Mesendoderm (in vitro differentiated cells): ENCODE data around the gene UNC93B1.

Experiments
- DNase-seq: peaks from one replicate; pipeline ENCODE4 v3.0.0; 2013
- H2AK5ac ChIP-seq: 2 replicates; pipeline ENCODE4 v1.6.1; 2013; ENCODE audit warnings: low read length, inconsistent platforms
- H2BK120ac ChIP-seq: 2 replicates; pipeline ENCODE4 v1.6.1; 2013; ENCODE audit warnings: low read depth, mild to moderate bottlenecking, low read length, moderate library complexity, mixed read lengths
- H2BK15ac ChIP-seq: replicated peaks from 2 replicates; pipeline ENCODE4 v1.6.1; 2013; ENCODE audit warnings: low read depth, mild to moderate bottlenecking, moderate library complexity
- H2BK5ac ChIP-seq: 2 replicates; pipeline ENCODE4 v1.6.1; 2013; ENCODE audit warnings: low read length, inconsistent platforms
- H3K18ac ChIP-seq: 2 replicates; pipeline ENCODE4 v1.6.1; 2013; ENCODE audit warnings: mild to moderate bottlenecking, low read length, mixed read lengths
- H3K23ac ChIP-seq: one replicate; pipeline ENCODE4 v1.6.1; 2013; ENCODE audit warnings: low read length
- H3K27ac ChIP-seq: 2 replicates; pipeline ENCODE4 v1.5.1; 2013; ENCODE audit warnings: low read depth, mild to moderate bottlenecking, inconsistent platforms, low read length, moderate library complexity
- H3K27me3 ChIP-seq: 2 replicates; pipeline ENCODE4 v1.6.1; 2013; ENCODE audit warnings: low read length, control low read depth, mild to moderate bottlenecking, inconsistent platforms; ENCODE audit not compliant: insufficient read depth, poor library complexity
- H3K36me3 ChIP-seq: 2 replicates; pipeline ENCODE4 v1.6.1; 2013; ENCODE audit warnings: low read length, inconsistent platforms; ENCODE audit not compliant: control insufficient read depth, insufficient read depth
- H3K4ac ChIP-seq: one replicate; pipeline ENCODE4 v1.6.1; 2013; ENCODE audit warnings: low read depth, mild to moderate bottlenecking, low read length, moderate library complexity
- H3K4me1 ChIP-seq: 2 replicates; pipeline ENCODE4 v1.6.1; 2013; ENCODE audit warnings: low read depth, low read length, inconsistent platforms; ENCODE audit not compliant: control insufficient read depth
- H3K4me2 ChIP-seq: 2 replicates; pipeline ENCODE4 v1.6.1; 2013; ENCODE audit warnings: low read length
- H3K4me3 ChIP-seq: 2 replicates; pipeline ENCODE4 v1.5.1; 2013; ENCODE audit warnings: mild to moderate bottlenecking, low read length
- H3K56ac ChIP-seq: one replicate; pipeline ENCODE4 v1.6.1; 2013; ENCODE audit warnings: low read length
- H3K79me1 ChIP-seq: 2 replicates; pipeline ENCODE4 v1.6.1; 2013; ENCODE audit warnings: low read length, inconsistent platforms
- H3K79me2 ChIP-seq: 2 replicates; pipeline ENCODE4 v1.6.1; 2013; ENCODE audit warnings: mild to moderate bottlenecking, low read length; ENCODE audit not compliant: control insufficient read depth, insufficient read depth
- H3K9ac ChIP-seq: 2 replicates; pipeline ENCODE4 v1.6.1; 2013; ENCODE audit warnings: low read length, inconsistent platforms
- H4K5ac ChIP-seq: one replicate; pipeline ENCODE4 v1.6.1; 2013; ENCODE audit warnings: low read length
- H4K8ac ChIP-seq: one replicate; pipeline ENCODE4 v1.6.1; 2013; ENCODE audit warnings: low read depth, mild to moderate bottlenecking, control low read depth, low read length, moderate library complexity
- WGBS: extraction: QIAGEN DNeasy Blood & Tissue Kit; methylation state at CpG from one replicate; pipeline ENCODE4 v1.1.7; 2013; ENCODE audit warnings: low lambda C conversion rate, missing lambda C conversion rate; ENCODE audit not compliant: insufficient coverage; ENCODE audit errors: extremely low coverage; 5-methylcytosine and 5-hydroxymethylcytosine counted together

The UNC93B1 gene

DNA sequence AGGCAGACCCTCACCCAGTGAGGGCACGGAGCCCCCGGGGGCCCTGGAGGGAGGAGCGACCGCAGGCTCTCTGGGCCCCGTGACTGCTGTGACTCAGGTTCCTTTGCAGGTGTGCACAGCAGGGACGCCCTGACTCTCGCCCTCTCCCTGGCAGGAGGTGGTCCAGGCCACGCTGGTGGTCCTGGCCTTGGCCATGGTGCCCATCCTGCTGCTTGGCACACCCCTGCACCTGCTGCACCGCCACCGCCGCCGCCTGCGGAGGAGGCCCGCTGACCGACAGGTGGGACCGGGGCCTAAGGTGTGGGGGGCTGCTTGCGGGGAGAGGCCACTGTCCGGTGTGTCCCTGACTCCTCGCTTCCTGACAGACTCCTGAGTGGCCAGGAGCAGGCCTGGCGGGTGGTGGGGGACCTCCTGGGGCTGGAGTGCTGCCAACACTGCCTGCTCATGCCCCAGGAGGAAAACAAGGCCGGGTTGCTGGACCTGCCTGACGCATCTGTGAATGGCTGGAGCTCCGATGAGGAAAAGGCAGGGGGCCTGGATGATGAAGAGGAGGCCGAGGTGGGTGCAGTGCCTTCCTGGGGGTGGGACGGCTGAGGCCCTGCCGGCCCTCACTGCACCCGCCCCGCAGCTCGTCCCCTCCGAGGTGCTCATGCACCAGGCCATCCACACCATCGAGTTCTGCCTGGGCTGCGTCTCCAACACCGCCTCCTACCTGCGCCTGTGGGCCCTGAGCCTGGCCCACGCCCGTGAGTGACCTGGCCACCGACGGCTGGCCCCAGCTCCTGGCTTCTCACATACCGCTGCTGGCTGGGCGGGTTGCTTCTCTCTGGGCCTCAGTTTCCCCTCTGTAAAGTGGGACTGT, 45.8 kb upstream of the UNC93B1 start:
- no peak overlapping the region for H2BK5ac ChIP-seq
- no peak overlapping the region for H3K23ac ChIP-seq
- no peak overlapping the region for H2AK5ac ChIP-seq
- H3K4me2 ChIP-seq, result no peak overlapping the region
- H3K27me3 ChIP-seq, result no peaks in the 10 kb centered on the region
- no peak overlapping the region for H2BK15ac ChIP-seq
- no peaks in the 10 kb centered on the region for H3K79me1 ChIP-seq
- no peak overlapping the region for H3K4me3 ChIP-seq
- no peaks in the 10 kb centered on the region for H3K4me1 ChIP-seq
- H3K27ac ChIP-seq, result no peak overlapping the region
- H3K4ac ChIP-seq, result no peak overlapping the region
- WGBS, result no CpG with 5 or more reads among the region's 40 CpGs
- no peak overlapping the region for H3K18ac ChIP-seq
- H4K8ac ChIP-seq, result no peak overlapping the region
- DNase-seq, result no peak
- H3K36me3 ChIP-seq, result peaks cover 3% of the 10 kb centered on the region
- no peak overlapping the region for H4K5ac ChIP-seq
- no peak overlapping the region for H3K9ac ChIP-seq
- no peaks in the 10 kb centered on the region for H3K79me2 ChIP-seq
- no peak overlapping the region for H3K56ac ChIP-seq
- H2BK120ac ChIP-seq, result no peak overlapping the region

DNA sequence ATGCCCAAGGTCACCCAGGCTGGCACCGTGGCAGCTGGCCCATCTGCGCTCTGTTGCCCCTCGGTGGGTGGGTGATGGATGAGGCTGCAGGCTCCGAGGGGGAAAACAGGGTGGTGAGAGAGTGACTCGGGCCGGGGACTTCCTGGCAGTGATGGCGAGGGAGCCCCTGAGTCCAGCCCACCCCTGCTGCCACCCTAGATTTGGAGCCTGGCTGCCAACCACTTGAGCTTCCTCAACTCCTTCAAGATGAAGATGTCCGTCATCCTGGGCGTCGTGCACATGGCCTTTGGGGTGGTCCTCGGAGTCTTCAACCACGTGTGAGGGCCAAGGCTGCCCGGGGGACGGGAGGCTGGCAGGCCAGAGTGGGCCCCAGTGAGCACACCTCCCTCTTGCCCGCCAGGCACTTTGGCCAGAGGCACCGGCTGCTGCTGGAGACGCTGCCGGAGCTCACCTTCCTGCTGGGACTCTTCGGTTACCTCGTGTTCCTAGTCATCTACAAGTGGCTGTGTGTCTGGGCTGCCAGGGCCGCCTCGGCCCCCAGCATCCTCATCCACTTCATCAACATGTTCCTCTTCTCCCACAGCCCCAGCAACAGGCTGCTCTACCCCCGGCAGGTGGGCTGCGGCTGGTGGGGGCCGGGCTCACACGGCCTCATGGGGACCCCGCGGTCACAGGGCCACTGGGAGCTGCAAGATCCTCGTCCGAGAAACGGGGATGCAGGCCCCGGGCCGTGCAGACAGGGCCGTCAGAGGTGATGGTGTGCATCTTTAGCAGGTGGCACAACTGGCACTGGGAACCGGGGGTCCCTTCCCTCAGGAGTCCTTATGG, 45.0 kb upstream of the UNC93B1 start:
- Histone ChIP-seq H3K27me3 (no peaks in the 10 kb centered on the region), H3K9ac (no peak overlapping the region), H3K23ac (no peak overlapping the region), H3K36me3 (peaks cover 3% of the 10 kb centered on the region), H3K4ac (no peak overlapping the region), H2AK5ac (no peak overlapping the region), H2BK5ac (no peak overlapping the region), H3K27ac (no peak overlapping the region), H3K79me1 (no peaks in the 10 kb centered on the region), H3K18ac (no peak overlapping the region), H2BK120ac (no peak overlapping the region), H4K5ac (no peak overlapping the region), H3K4me1 (no peaks in the 10 kb centered on the region), H3K4me2 (no peak overlapping the region), H4K8ac (no peak overlapping the region), H3K79me2 (no peaks in the 10 kb centered on the region), H3K56ac (no peak overlapping the region), H2BK15ac (no peak overlapping the region), H3K4me3 (no peak overlapping the region)
- no CpG with 5 or more reads among the region's 35 CpGs for WGBS
- no peak for DNase-seq

DNA sequence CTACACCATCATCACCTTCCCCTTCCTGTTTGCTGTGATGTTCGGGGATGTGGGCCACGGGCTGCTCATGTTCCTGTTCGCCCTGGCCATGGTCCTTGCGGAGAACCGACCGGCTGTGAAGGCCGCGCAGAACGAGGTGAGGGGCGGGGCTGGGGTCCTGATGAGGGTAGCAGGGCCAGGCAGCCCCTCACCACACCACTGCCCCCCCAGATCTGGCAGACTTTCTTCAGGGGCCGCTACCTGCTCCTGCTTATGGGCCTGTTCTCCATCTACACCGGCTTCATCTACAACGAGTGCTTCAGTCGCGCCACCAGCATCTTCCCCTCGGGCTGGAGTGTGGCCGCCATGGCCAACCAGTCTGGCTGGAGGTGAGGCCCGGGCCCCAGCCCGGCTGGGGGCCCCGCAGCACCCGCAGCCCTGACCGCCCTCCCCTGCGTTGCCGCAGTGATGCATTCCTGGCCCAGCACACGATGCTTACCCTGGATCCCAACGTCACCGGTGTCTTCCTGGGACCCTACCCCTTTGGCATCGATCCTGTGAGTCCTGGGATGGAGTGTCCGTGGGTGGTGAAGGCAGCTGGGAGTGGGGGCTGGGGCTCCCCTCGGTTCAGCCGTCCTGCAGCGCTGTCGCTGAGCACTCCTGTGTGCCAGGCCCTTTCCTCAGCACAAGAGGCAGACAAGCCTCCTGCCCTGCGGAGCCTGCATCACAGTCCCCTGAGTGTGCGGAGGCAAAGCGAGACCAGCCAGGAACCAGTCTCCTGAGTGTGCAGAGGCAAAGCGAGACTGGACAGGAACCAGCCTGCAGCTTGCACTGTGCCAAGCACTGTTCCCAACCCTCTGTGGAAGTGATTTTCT, 43.8 kb upstream of the UNC93B1 start:
- Histone ChIP-seq H3K4me2 (no peak overlapping the region), H2BK5ac (no peak overlapping the region), H4K8ac (no peak overlapping the region), H4K5ac (no peak overlapping the region), H3K56ac (no peak overlapping the region), H3K9ac (no peak overlapping the region), H3K79me1 (no peaks in the 10 kb centered on the region), H2AK5ac (no peak overlapping the region), H3K4me1 (no peaks in the 10 kb centered on the region), H3K4me3 (no peak overlapping the region), H3K23ac (no peak overlapping the region), H3K36me3 (peaks cover 1% of the 10 kb centered on the region), H3K4ac (no peak overlapping the region), H3K79me2 (no peaks in the 10 kb centered on the region), H3K27ac (no peak overlapping the region), H2BK15ac (no peak overlapping the region), H3K18ac (no peak overlapping the region), H2BK120ac (no peak overlapping the region), H3K27me3 (no peaks in the 10 kb centered on the region)
- DNase-seq, result no peak
- no CpG with 5 or more reads among the region's 37 CpGs for WGBS

DNA sequence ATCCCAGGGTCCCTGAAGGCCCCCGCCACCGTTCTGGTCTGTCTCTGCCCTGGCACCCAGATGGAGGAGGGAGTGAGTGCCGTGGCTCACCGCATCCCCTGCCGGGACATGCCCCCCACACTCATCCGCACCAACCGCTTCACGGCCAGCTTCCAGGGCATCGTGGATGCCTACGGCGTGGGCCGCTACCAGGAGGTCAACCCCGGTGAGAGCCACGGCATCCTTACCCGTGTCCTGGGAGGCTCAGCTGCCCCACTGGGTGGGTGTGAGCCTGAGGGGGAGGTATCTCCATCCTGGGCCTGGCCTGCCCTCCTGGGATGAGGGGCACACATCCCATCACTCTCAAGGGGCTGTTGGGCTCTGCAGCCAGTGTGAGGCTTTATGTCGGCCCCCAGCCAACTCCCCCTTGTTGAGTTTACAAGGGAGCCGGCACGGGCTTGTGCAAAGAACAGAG, 41.0 kb upstream of the UNC93B1 start:
- Histone ChIP-seq H3K27ac (no peak overlapping the region), H3K23ac (no peak overlapping the region), H3K27me3 (no peaks in the 10 kb centered on the region), H3K18ac (no peak overlapping the region), H3K4me2 (no peak overlapping the region), H2BK15ac (no peak overlapping the region), H3K9ac (no peak overlapping the region), H3K4me3 (no peak overlapping the region), H4K8ac (no peak overlapping the region), H3K79me2 (no peaks in the 10 kb centered on the region), H3K4me1 (peaks cover 3% of the 10 kb centered on the region), H4K5ac (no peak overlapping the region), H3K36me3 (no peaks in the 10 kb centered on the region), H3K79me1 (no peaks in the 10 kb centered on the region), H3K4ac (no peak overlapping the region), H2AK5ac (no peak overlapping the region), H2BK120ac (no peak overlapping the region), H3K56ac (no peak overlapping the region), H2BK5ac (no peak overlapping the region)
- no peak for DNase-seq
- no CpG with 5 or more reads among the region's 18 CpGs for WGBS

DNA sequence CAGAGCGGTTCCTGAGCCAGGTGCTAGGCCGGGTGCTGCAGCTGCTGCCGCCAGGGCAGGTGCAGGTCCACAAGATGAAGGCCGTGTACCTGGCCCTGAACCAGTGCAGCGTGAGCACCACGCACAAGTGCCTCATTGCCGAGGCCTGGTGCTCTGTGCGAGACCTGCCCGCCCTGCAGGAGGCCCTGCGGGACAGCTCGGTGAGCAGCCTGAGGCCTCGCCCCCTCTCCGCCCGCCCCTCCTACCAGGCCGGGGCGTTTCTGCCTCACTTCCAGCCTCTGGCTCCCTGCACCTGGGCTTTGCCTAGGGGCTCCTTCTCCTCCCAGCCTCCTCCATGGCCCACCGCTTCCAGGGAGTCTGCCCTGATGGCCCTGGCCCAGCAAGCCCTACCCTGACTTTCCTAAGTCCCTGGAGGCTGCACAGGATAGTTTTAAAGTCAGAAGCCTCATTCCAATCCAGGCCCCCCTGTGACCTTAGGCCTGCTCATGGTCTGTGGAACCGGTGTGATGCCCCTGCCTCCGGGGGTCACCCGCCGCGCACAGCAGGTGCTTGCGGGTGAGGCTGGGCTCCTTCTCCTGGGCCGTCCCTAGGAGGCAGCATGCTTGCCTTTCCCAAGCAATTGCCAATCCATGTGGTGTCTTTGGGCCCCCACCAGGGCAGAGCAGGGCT, 40.4 kb upstream of the UNC93B1 start:
- Histone ChIP-seq H2BK120ac (no peak overlapping the region), H2BK5ac (no peak overlapping the region), H3K18ac (no peak overlapping the region), H3K56ac (no peak overlapping the region), H2BK15ac (no peak overlapping the region), H3K79me1 (no peaks in the 10 kb centered on the region), H3K9ac (no peak overlapping the region), H3K4me1 (peaks cover 5% of the 10 kb centered on the region), H3K4me3 (no peak overlapping the region), H3K4me2 (no peak overlapping the region), H3K27me3 (no peaks in the 10 kb centered on the region), H3K79me2 (no peaks in the 10 kb centered on the region), H3K23ac (no peak overlapping the region), H3K4ac (no peak overlapping the region), H3K27ac (no peak overlapping the region), H3K36me3 (no peaks in the 10 kb centered on the region), H2AK5ac (no peak overlapping the region), H4K5ac (no peak overlapping the region), H4K8ac (no peak overlapping the region)
- no peak for DNase-seq
- WGBS, result no CpG with 5 or more reads among the region's 24 CpGs
